NCI-H526 (cell line): Measurements from ENCODE around the gene HNRNPM.
A peak's percentile ranks its signal among the peaks of the same experiment; 100 is the strongest.
"Not testable (repeated sequence)": the region's sequence is repeated elsewhere in the genome, so short reads cannot be mapped to it uniquely, and the experiment has no call there.

Experiments used
- DNase-seq, 2 experiments: peaks; one replicate each; lab custom pipeline; 2025; lab: John Stamatoyannopoulos, UW

Gene HNRNPM

GRCh38 chr19:8513036-8513686, 68.4 kb downstream of the HNRNPM start:
- DNase-seq: no peak

GRCh38 chr19:8513687-8514504, 69.1 kb downstream of the HNRNPM start, which contains the start of gene ZNF414:
ZNF414 (minus strand) TSS chr19:8514167; CDS start chr19:8514046, 121 bp downstream.
- DNase-seq: peak; percentile 37 to 93

DNA sequence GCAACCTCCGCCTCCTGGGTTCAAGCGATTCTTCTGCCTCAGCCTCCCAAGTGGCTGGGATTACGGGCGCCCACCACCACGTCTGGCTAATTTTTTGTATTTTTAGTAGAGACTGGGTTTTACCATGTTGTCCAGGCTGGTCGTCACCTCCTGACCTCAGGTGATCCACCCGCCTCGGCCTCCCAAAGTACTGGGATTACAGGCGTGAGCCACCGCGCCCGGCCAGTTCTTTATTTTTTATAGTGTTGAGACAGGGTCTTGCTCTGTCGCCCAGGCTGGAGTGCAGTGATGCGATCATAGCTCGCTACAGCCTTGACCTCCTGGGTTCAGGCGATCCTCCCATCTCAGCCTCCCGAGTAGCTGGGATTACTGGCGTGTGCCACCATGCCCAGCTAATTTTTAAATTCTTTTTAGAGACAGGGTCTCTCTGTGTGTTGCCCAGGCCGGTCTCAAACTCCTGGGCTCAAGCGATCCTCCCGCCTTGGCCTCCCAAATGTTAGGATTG, 69.8 kb downstream of the HNRNPM start:
- DNase-seq: not testable (repeated sequence)

DNA sequence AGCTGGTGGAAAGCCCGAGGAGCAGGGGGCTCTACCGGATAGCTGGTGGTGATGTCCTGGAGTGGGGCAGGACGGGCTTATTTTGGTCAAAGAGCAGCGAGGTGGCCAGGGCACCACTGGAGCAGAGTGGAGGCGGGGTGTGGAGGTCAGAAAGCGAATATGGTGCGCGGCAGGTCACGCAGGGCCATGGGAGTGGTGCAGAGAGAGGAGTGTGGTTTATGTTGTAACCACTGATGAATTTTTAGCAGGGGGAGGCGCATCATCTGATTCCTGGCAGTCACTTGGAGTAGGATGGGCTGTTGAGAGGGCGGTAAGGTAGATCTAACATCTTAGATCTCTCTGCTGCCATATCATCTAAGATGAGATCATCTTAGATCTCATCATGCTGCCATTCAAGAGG, 70.5 kb downstream of the HNRNPM start:
- DNase-seq: no peak

- no peak for DNase-seq
Observed at GRCh38 chr19:8517551-8518442, 73.0 kb downstream of the HNRNPM start.

GRCh38 chr19:8518536-8518935, 73.8 kb downstream of the HNRNPM start:
- no peak for DNase-seq

GRCh38 chr19:8519388-8519787, 74.6 kb downstream of the HNRNPM start:
- DNase-seq: no peak

GRCh38 chr19:8525401-8525684, 80.6 kb downstream of the HNRNPM start:
- no peak for DNase-seq

DNA sequence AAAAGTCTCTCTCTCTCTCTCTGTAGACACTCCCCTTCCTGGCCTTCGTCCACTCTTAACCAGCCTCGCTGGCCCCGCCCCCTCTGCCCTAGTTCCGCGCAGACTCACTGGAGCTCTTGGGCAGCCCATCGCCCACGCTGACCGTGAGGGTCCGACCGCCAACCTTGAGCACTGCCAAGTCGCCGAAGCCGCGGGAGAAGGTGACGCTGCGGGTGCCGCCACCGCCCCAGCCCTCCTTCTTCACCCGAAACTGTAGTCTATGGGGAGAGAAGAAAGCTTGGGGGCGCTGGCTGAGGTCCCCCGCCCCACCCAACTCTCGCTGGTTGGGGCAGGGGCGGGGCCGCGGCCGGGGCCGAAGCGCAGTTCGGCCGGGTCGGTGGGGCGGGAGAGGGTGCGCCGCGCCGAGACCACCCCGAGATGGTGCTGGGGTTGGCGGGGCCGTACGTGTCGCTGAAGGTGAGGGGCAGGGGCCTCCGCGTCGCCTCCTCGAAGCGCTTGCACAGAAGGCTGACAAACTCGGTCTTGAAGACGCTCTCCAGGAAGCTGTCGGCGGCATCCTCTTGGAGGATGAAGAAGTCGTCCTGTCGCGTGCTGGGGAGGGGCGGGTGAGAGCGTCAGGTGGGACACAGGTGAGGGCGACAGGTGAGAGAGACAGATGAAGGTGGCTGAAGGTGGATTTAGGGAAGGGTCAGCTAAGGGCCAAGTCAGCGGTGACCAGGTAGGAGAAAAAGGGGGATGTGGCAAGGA, 81.7 kb downstream of the HNRNPM start:
- peak; percentile 69 to 84 for DNase-seq

DNA sequence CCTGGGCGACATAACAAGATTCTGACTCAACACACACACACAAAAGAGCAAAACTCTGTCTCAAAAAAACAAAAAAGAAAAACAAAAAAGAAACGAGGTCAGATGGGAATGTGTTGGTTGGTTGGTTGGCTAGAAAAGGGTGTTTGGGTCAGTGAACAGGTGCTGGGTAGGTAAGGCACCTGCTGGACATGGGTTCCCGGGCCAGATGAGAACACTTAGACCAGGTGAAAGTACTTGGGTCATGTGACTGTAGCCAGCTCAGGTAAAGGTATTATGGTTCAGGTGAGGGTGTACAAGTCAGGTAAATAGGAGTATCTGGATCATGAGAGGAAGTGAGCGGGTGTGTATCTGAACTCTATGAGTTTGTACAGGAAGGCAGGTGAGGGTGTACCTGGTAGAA, 83.7 kb downstream of the HNRNPM start:
- no peak for DNase-seq

GRCh38 chr19:8529369-8530006, 84.7 kb downstream of the HNRNPM start:
- DNase-seq: no peak

DNA sequence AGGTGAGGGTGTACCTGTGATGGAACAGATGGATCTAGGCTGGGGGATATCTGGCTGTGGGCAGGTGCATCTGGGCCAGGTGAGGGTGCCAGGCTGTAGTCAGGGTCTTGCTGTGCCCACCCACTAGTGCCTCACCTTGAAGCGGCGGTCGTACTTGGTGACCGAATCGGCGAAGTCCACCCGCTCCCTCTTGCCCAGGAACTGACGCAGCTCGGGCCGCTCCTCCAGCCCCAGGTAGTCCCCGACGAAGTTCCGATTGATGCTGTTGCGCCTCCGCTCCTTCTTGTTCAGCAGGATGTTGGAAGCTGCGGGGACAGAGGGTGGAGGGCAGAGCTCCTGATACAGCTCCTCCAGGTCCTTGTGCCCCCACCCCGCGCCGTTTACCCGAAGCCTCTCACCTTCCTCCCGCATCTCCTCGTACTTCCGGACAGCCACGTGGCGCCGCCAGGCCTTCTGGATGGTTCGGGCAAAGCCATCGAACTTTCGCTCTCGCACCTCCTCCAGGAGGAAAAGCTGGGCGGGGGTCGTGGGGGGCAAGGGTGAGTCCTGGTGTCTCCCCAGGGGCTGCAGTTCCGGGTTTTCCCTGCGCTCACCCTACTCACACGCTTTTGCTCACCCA, 85.4 kb downstream of the HNRNPM start:
- no peak for DNase-seq

DNA sequence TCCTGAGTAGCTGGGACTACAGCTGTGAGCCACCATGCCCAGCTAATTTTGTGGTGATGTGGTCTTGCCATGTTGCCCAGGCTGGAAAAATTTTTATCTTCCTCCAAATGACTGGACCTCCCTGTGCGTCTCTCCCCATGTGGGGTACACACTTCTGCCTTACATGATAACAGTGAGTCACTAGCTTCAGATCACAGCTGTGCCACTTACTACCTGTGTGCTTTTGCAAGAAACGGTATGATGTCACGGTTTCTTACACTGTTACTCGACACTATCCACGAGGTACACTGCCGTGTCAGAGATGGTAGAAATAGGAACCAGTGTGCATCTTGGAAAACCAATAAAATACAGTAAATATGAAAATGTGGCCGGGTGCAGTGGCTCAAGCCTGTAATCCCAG, 86.7 kb downstream of the HNRNPM start:
- DNase-seq: no peak

DNA sequence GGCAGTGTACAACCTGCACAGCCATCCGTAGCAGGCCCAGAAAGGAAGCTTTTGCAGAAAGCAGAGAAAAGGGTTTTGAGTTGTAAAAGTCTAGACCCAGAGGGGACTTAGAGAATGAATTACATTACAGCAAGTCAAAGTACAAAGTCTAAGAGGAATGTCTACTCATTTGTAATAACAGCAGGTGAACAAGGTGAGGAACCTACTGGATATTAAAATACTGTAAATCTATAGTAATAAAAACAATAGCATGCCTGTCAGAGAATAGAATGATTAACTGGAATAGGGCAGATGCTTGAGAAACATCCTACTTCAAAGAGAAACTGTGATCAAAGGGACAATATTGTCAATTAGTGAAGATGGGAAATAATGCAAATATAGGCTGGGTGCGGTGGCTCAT, 87.5 kb downstream of the HNRNPM start:
- no peak for DNase-seq

GRCh38 chr19:8536282-8536681, 91.5 kb downstream of the HNRNPM start:
- no peak for DNase-seq

DNA sequence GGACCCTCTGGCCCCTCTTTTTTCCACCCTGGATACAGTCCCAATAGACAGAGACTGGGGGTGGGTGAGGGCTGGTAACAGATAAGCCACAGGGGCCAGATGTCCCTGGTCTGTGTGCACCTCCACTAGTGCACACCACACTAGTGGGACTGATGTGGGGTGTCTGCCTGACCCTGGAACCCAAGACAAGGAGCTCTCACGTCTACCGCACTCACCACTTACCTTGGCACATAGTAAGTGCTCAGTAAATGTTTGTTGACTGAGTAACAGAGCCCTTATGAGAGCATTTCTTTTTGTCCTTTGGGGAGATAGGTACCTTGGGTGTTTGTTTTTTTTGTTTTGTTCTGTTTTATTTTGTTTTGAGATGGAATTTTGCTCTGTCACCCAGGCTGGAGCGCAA, 92.3 kb downstream of the HNRNPM start:
- DNase-seq: no peak
